Measurements from ENCODE around the gene HRH1.
"Not testable (repeated sequence)": the region's sequence is repeated elsewhere in the genome, so short reads cannot be mapped to it uniquely, and the experiment has no call there.

Gene HRH1

GRCh38 chr3:11173828-11174465 lies 19.7 kb downstream of the HRH1 start:
- no peak for DNase-seq

GRCh38 chr3:11178421-11178820 lies 24.1 kb downstream of the HRH1 start:
- DNase-seq = no peak

GRCh38 chr3:11184328-11184969 lies 30.2 kb downstream of the HRH1 start:
- DNase-seq = not testable (repeated sequence)

GRCh38 chr3:11185144-11185543 lies 30.9 kb downstream of the HRH1 start:
- no peak for DNase-seq

- no peak for DNase-seq
Observed at GRCh38 chr3:11185564-11186317, 31.4 kb downstream of the HRH1 start.

- no peak for DNase-seq
Observed at GRCh38 chr3:11186318-11186692, 32.0 kb downstream of the HRH1 start.

GRCh38 chr3:11186771-11187191 lies 32.5 kb downstream of the HRH1 start:
- no peak for DNase-seq

- DNase-seq = peak; percentile 14 to 41
Observed at GRCh38 chr3:11187681-11188080, 33.4 kb downstream of the HRH1 start.

GRCh38 chr3:11188231-11188630 lies 33.9 kb downstream of the HRH1 start:
- DNase-seq = no peak

GRCh38 chr3:11195201-11195600 lies 40.9 kb downstream of the HRH1 start:
- DNase-seq = no peak

GRCh38 chr3:11195721-11196332 lies 41.5 kb downstream of the HRH1 start:
- DNase-seq = no peak

- DNase-seq = no peak
Observed at GRCh38 chr3:11197484-11197883, 43.2 kb downstream of the HRH1 start.

GRCh38 chr3:11198070-11198469 lies 43.8 kb downstream of the HRH1 start:
- DNase-seq = no peak

- DNase-seq = no peak
Observed at GRCh38 chr3:11198495-11198894, 44.2 kb downstream of the HRH1 start.

- no peak for DNase-seq
Observed at GRCh38 chr3:11199902-11200845, 45.9 kb downstream of the HRH1 start.

GRCh38 chr3:11201251-11202019 lies 47.1 kb downstream of the HRH1 start:
- peak in 1 of 2 experiments; percentile 21 for DNase-seq

GRCh38 chr3:11203961-11204360 lies 49.7 kb downstream of the HRH1 start:
- no peak for DNase-seq

- DNase-seq = no peak
Observed at GRCh38 chr3:11204697-11205348, 50.5 kb downstream of the HRH1 start.

GRCh38 chr3:11205881-11206280 lies 51.6 kb downstream of the HRH1 start:
- peak in 1 of 2 experiments; percentile 19 for DNase-seq

- DNase-seq = no peak
Observed at GRCh38 chr3:11206316-11206715, 52.0 kb downstream of the HRH1 start.

GRCh38 chr3:11206953-11207352 lies 52.7 kb downstream of the HRH1 start:
- DNase-seq = no peak
